ENCODE data around the gene MGAT4A.

MGAT4A gene

DNA sequence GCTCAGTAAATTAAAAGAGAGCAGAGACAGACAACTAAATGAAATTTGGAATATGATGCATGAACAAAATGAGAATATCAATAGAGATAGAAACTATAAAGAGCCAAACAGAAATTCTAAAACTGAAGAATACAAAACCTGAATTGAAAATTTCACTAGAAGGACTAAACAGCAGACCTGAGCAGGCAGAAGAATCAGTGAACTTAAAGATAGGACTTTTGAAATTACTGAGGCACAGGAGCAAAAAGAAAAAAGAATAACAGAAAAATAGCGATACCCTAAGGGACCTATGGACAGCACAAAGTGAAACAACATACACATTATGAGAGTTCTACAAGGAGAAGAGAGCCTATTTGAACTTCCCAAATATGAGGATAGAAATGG is 80.9 kb downstream of the MGAT4A start:
- DNase-seq = no peak

DNA sequence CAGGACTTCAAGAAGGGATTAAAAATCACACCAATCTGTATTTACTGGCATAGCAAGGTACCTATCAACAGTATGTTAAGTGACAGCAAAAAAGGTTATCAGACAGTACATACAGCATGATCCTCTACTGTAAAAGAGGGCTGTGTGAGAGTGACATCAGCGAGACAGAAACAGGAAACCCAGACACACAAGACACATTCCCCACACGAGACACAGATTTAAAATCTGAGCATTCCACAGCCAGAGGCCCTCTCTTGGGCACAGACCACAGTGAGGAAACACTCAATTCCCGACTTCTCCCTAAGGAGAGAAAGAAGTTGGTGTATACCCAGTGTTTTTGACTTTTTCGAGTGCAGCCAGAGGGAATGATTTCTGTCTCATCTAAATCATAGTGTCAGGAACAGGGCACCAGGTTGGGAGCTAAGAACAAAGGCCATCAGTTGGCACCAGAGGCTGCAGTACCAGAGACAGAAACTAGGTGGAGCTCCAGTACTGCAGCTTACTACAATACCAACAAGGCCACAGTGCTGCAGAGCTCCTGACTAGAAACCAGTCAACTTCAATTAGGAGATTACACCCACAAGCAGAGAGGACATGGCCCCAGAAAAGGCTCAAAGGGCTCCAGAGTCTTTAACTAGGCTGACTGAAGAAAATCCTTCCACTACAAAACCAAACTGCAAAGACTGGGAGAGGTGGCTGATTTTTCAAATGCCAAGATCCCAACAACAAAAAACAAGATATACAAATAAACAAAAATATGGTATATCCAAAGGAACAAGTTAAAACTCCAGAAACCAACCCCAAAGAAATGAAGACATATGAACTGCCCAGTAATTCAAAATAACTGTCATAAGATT is 81.6 kb downstream of the MGAT4A start:
- DNase-seq = peak; percentile 68

DNA sequence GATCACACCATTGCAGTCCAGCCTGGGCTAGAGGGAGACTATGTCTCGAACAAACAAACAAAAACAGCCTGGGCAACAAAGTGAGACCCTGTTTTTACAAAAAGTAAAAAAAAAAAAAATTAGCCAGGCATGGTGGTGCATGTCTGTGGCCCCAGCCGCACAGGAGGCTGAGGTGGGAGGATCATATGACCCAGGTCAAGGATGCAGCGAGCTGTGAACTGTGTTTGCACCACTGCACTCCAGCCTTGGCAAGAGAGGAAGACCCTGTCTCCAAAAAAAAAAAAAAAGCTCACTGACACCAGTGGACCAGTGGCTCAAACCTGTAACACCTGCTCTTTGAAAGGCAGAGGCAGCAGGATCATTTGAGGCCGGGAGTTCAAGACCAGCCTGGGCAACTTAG is 82.5 kb downstream of the MGAT4A start:
- DNase-seq = no peak

DNA sequence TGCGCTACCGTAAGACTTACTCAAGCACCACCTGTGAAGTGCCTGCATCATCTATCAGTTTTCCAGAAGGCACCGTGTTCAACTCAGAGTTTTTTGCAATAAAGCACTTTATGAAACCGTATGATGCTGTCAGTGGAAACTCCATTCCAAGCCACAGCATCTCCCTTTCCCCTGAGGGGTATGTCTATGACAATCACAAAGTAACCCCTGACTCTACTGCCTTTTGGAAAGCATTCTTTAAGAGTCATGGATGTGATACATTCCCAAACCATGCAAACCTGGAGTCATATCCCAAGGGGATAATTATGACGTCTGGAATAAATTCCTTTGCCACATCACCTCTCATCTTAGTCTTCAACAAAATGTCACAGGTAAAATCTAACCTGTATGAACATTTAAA is 83.3 kb downstream of the MGAT4A start:
- DNase-seq = peak; percentile 59

DNA sequence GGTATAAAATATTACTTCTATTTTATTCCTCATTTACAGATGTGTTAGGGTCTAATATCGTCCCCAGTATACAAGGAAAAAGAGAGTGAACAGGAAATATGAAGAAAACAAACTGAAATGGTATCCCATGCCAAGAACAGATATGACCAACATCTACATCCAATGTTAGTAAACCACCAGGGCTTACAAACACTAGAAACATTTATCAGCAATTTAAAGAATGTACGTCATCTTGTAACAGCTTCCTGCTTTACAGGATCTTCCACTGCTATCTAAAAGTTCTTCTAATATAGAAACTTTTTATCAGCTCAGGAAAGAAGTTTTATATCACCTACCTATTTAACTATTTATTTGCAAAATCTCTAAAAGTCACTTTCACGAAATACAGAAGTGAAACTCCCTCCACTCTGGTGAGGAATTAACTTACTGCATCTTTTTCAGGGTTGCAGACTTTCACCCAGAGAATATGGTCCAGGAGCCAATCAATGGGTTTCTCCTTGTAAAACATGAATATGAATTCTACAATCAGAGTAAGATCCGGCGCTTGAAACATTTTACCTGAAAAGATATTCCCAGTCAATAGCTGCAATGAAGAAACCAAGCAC is 87.3 kb downstream of the MGAT4A start:
- DNase-seq = no peak

DNA sequence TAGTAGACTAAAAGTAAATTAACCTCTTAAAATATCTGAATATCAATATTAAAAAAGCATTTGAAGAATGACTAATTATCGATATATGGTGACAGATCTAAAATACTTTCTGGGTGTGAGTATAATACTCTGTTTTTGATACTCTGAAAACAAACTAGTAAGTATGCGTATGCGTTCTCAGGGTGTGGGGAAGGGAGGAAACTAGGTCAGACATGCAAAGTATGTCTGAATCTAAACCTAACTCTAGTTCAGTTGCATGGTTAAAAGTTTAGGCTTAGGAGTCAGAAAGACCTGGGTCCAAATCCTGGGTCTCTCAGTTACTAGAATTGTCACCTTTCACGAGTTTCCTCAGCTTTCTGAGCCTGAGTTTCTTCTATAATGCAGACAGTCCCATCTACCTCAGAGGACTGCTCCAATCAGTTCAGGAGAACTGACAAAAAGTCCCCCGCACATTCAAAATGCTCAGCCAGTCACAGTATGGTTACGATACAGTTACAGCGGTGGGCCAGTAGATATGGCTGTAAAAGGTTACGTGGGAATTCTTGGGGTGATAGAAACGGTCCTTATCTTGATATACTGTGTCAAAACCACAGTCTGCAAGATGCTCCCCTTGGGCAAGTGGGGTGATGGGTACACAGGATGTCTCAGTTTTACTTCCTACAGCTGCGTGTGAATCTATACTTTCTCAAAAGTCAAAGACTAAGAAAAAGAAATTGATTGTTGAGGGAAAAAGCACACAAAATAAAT is 93.4 kb downstream of the MGAT4A start:
- DNase-seq = no peak

DNA sequence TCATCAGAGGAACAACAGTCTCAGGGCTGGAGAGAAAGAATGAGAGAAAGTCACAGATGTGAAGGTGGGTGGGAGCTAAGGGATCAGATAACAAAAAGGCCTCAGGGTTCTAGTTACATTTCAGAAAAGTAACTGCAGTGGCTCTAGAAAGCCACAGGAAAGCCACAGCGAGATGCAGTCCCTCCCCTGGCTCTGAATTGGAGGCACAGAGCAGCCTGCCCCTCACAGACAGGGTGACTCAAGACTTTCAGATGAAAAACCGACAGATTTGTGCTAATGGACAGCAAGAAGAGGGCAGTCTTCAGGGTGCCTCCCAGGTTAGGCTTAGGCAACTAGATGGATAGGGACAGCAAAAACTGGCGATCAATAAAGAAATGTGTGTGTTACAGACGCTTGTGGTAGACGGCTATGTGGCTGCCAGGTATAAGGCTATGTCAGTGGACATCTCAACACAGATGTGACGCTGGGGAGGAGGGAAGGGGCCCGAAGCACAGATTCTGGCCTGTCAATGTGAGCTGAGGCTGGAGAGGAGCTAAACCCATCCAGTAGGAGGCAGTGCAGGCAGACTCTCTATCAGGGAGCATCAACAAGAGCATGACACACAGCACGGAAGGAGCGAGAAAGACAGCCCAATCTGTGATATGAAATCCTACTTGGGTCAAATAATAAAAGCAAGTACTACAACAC is 96.4 kb downstream of the MGAT4A start:
- no peak for DNase-seq

DNA sequence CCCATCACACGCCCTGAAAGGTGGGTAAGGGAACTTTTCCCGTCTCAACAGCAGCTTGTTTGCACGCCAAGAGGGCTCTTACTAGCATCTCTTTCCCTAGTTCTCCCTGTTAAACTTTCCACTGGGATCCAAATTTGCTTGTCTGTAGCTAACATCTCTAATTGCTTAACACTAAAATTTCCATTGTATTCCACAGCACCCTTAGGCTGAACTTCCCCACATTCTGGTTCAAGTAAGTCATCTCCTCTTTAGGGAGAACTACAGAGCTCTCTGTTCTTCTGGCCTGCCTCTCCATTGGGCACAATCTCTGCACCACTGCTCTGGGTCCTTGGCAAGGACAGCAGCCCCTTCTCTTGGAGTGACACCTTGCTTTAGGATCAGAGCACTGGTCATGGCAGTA is 98.6 kb downstream of the MGAT4A start:
- no peak for DNase-seq

DNA sequence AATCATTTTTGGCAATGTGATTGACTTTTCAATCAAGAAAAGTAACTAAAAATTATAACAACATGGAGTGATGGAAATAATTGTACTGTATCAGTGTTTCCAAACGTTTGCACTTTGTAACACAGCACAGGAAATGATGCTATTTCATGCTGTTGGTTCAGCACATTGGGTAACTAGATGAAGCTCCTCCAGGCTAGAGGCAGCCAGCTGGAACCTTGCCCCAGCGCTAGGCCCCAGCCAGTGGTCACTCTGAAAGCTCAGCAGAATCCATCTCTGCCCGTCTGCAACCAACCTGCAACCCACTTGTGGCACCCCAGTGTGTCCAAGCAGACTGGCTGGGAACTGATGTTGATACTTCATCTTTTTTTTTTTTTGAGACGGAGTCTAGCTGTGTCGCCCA is 107.3 kb downstream of the MGAT4A start:
- no peak for DNase-seq

DNA sequence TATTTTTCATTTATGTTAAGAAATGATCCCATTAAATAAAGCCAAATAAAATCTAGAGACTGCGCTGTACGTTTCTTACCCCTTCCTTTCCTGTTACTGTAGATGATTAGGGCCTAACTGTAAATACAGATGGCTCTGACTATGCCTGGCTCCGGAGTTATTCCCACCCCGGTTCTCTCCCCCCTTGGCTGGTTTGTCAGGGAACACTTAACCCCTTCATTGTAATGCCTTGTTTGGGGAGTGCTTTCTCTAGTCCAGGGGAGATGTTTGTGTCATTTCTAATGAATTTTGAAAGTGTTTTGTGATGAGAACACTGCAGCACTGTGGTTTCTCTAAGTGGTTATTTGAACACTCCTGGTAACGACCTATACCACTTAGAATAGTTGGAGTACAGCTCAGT is 113.8 kb downstream of the MGAT4A start:
- DNase-seq = no peak

DNA sequence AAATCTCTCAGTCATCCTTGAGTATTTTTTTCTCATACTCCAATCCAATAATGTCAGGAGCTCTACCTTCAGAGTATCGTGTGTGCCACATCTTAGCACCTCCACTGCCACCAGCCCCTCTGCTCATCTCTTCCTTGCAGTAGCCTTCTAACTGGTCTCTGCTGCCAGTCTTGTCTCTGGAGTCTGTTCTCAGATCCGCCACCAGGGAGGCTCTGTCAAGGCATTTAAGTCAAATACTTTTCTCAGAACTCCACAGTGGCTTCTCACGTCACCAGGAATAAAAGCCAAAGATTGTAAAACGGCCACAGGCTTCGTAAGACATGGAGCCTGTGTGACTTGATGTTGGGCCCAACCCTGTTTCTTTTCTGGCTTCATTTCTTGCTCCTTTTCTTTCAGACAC is 115.5 kb downstream of the MGAT4A start:
- no peak for DNase-seq

DNA sequence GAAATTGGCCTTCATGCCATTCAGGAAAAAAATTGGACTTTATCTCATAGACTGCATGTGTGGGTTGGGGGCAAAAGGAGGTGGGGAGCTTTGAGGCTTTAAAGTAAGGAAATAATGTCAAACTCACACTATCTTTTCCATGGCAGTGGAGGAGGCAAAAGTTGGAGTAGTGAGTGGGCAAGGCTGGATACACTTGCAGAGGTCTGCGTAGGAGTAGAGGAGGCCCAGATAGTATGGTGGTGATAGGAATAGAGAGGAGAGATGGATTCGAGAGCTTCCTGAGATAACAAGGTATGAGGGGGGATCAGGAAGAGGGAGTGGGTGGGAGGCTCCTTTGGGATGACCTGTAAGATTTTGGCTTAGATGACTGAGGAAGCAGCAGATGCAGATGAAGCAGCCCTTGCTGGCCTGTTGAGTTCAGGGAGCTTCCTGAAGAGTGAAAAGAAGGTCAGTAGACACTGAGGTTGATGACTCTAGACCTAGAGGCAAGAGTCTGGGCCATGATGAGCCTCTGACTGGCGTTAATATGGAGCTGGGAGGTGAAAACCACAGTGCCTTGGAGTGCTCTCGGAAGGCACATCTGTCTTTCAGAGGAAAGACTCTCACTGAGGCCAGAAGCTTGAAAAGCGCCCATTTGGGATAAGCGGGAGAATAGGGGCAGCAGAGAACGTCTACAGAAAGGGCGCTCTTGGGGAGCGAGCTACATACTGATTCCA is 116.8 kb downstream of the MGAT4A start:
- no peak for DNase-seq

DNA sequence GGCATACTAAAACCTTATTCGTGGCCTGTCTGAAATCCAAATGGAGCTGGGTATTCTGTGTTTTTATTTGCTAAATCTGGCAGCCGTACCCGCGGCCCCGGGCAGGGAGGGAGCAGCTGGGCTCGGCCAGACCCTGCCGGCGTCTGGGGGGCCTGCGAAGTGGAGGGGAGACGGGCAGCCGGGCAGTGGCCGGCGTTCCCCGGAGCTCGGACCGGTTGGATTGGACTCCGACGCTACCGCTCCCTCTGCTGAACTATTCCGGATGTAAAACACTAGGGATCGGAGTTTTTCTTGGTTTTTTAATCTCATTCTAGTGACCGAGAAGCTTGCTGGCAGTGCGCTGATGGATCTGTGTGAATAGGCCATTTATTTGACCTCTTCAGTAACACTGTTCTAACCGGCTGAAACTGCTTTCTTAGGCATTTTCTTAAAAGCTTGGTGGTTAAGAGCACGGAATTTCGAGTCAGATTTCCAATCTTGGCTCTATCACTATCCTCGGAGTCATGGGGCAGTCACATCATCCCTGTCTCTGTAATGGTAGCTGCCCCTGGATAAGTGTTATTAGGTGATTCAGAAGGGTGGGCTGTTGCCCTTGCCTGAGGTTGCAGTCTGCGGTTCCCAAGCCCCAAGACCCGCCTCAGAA is 121.8 kb downstream of the MGAT4A start:
- DNase-seq = peak; percentile 11

DNA sequence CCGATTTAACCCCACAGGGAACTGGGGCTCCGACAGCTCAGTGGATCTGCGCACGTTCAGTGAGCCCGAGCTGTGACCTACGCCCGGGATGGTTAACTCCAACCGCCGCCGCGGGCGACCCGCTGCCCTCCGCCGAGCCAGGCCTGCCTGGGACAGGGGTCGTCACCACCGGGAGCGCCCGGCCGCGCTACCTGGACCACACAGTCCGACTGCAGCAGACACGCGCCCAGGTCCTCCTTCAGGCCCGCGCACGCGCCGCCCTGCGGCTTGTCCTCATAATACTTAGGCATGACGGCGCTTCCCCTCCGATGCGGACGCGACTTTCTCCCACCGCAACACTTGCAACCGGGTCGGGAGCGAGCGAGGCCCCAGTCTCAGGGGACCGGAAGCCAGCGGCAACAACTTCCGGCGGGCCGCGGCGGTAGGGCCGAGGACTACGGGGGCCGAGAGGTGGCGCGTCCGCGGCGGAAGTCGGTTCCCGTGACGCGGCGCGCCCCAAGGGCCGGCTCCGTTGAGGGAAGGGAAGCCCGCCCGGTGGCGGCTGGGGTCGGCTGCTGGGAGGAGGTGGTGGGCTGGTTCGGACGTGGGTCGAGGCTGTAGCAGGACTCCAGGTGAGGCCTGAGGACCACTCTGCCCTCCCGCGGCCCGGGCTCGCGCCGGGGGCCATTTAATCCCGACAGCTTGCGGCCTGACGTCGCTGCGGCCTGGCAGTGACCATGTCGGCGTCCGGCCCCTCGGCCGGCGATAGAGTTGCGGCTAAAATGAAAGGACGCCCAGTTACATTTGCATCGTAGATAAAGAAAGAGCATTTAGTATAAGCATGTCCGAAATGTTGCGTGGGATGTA is 122.6 kb downstream of the MGAT4A start, which contains the start of the genes COA5 and UNC50:
TSS of gene COA5 (minus strand) at position 397 of the 846 bp plus-strand sequence. CDS start at position 290, 107 bp downstream.
TSS of gene UNC50 (plus strand) at position 474 of the 846 bp plus-strand sequence. CDS start 1,171 bp downstream, outside the sequence.
- peak; percentile 91 for DNase-seq

DNA sequence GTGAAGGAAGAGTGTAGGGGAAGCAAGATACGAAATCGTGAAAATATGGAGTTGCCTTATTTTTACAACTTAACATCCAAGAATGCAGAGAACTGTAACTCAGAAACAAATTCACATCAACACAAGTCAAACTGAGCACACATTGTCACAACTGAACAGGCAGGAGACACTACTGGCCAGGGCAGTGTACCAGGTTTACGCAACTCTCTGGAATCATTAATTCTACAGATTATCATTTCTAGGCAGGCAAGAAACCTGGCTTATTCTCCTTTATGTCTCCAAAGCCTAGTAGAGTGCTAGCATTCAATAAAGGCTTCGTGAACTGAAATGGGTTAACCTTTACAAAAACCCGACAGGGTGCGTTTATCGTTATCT is 123.2 kb downstream of the MGAT4A start:
- no peak for DNase-seq

DNA sequence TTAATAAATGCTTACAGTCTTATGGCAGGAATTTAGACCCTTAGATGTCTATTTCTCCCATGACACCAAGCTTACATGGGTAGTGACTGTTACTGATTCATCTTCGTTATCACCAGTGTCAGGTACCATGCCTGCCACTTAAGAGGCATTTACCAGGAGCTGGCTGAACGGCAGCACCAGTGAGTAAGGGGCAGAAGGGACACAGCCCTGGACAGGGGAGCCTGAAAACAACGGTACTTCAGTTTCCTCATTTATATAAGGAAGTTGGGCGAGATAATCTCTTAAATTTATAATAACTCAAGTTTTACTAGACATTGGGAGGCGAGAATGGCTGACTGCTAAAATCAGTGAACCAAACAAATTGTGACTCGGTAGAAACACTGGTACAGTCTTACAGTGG is 123.8 kb downstream of the MGAT4A start:
- DNase-seq = no peak

DNA sequence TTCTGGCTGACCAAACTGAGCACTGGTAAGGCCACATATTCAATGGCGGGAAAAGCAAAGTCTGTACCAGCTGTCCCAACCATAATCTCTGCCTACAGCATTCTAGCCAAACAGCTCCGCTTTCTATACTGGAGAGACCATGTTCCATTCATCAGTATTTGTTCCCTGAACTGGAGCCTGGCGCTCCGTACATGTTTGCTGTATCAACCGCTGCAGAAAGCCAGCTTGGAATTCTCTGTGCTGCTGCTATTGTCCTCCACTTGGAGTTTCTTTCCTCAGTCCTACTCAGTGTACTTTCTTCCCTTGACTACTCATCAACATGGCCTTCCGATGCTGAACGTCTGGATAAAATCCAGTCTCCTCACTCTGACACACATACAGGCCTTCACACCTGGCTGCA is 124.5 kb downstream of the MGAT4A start:
- DNase-seq = no peak

DNA sequence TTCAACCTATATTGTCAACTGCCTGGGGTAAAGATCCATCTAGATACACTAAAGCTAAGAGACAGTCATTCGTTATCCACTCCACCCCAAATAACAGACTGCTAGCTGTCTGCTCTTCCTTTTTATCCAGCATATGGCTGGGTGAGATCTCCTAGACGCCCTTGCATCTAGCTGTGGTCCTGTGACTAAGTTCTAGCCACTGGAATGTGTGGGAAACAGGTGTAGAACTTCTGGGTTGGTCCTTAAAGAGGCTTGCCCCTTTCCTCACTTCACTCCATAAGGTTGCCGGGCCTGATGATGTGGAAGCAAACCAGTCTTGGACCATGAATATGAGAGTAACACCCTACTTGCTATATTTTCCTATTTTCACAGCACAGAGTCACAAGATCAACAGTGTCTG is 125.9 kb downstream of the MGAT4A start:
- DNase-seq = no peak

DNA sequence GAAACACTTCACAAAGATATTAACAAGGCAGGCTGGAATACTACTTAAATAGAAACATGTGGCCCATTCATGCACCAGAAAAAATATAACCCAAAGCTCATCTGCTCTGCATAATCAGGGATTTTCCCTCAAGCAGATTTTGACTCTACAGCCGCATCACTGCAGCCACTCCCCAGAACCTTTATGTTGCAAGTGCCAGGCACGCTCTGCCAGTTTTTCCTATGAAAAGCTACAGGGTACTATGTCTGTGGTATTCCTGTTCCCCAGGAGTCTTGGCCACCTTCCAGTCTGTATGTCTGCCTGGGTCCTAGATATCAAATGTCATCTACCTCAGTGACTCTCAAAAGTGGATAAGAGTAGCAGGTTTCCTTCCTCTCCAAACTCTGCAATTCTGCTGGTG is 126.4 kb downstream of the MGAT4A start:
- DNase-seq = no peak

DNA sequence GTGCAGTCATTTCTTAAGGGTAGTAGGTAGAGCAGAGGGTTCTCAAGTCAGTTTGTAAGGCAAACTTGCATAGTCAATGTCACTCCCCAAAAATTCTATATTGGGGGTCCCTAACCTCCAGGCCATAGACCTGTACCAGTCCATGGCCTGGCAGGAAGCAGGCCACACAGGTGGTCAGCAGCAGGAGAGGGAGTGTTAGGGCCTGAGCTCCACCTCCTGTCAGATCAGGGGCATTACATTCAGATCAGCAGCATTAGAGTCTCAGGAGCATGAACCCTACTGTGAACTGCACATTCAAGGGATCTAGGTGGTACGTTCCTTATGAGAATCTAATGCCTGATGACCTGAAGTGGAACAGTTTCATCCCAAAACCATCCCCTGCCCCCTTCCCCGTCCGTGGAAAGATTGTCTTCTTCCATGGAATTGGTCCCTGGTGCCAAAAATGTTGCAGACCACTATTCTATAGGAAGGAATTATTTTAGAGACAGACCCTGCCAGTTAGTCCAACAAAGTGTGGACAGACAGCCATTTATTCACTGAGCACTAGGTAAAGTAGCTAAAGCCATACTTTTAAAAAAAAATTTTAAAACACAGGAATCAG is 129.3 kb downstream of the MGAT4A start:
- DNase-seq = peak; percentile 31
